ENCODE data around the gene CHRNB4.

- TF ChIP-seq CTCF (IDR thresholded peaks at IDR 0.05) (no peak), POLR2A (IDR thresholded peaks at IDR 0.05) (no peak)
These were observed 13.3 kb upstream of the CHRNB4 start for GRCh38 chr15:78654272-78654671.
